Kidney epithelial cell (primary cell): ENCODE data around the gene ITGB5. TPM values are rescaled to one million over a fixed set of nuclear protein-coding genes. Genes with fewer than 3 reads are reported as not detected.

Experiments used
- DNase-seq: peaks from one replicate; pipeline ENCODE4 v3.0.0-alpha.2; 2010; ENCODE audit warnings: low read depth
- H3K27me3 ChIP-seq: 2 replicates; pipeline ENCODE4 v1.6.0; 2011; ENCODE audit warnings: low read length; ENCODE audit not compliant: control insufficient read depth, insufficient read depth
- H3K36me3 ChIP-seq: 2 replicates; pipeline ENCODE4 v1.5.1; 2011; ENCODE audit warnings: low read length; ENCODE audit not compliant: control insufficient read depth, insufficient read depth
- H3K4me3 ChIP-seq: 2 replicates; pipeline ENCODE4 v1.5.1; 2011; ENCODE audit warnings: low read depth, mild to moderate bottlenecking, control low read depth, low read length
- total RNA-seq: library from RNA; depleted of rRNA; stranded (reverse); fragments of >200 nt; gene quantifications from 2 replicates; pipeline ENCODE4 v1.2.3, GENCODE V29; 2015
- TF ChIP-seq, protein P1 (sequence below): IDR thresholded peaks from 2 replicates; pipeline ENCODE4 v1.5.1; 2011; ENCODE audit warnings: mild to moderate bottlenecking, moderate library complexity, low read length, control low read depth, inconsistent platforms; ENCODE audit not compliant: insufficient read depth, poor library complexity, severe bottlenecking

Gene ITGB5
- total RNA-seq, 1 donor from 2014 or later = 86.0 TPM

DNA sequence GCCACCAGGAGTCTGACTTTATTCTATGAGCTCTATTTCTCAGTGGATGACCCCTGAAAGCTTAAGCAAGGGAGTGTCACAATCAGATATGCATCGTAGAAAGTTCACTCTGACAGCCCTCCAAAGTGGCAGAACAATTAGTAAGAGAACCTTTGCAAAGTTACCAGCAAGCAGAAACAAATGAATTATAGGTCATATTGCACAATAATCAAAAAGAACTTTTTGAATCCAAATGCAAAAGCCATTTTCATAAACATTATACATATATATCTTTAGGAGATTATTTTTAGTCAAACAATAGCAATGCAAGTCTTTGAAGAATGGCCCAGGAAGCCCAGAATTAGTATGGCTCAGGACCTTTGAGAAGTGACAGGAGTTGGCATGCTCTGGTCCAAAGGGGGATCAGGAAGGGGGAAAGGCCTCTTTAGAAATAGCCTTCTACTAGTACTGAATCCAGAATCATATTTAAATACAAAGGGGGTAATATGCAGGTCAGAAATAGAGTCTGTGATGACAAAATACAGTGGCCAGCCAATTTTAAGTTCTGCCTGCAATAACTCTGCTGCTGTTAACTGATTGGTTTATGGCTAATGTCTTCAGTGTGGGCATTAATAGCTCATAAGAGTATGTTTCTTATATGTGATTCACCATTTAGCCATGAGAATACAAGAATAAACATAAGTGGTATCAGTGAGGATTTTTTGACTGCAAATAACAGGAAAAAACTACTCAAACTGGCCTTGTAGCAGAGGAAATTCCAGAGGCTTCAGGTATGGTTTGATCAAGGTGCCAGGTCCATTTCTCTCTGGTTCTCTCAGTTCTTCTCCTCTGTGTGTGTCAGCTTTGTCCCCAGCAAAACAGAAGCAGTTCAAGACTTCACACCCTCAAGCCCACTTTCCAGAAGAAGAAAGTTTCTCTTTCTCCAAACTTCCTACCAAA, 17.0 kb upstream of the ITGB5 start:
- peaks cover 2% of the 10 kb centered on the region for H3K27me3 ChIP-seq
- no peaks in the 10 kb centered on the region for H3K36me3 ChIP-seq
- no peak for DNase-seq
- TF ChIP-seq, protein P1, sequence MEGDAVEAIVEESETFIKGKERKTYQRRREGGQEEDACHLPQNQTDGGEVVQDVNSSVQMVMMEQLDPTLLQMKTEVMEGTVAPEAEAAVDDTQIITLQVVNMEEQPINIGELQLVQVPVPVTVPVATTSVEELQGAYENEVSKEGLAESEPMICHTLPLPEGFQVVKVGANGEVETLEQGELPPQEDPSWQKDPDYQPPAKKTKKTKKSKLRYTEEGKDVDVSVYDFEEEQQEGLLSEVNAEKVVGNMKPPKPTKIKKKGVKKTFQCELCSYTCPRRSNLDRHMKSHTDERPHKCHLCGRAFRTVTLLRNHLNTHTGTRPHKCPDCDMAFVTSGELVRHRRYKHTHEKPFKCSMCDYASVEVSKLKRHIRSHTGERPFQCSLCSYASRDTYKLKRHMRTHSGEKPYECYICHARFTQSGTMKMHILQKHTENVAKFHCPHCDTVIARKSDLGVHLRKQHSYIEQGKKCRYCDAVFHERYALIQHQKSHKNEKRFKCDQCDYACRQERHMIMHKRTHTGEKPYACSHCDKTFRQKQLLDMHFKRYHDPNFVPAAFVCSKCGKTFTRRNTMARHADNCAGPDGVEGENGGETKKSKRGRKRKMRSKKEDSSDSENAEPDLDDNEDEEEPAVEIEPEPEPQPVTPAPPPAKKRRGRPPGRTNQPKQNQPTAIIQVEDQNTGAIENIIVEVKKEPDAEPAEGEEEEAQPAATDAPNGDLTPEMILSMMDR = no peak
- H3K4me3 ChIP-seq = no peak overlapping the region

GRCh38 chr3:124896824-124897526, 9.8 kb upstream of the ITGB5 start:
- Histone ChIP-seq H3K36me3 (no peaks in the 10 kb centered on the region), H3K4me3 (no peak overlapping the region), H3K27me3 (no peaks in the 10 kb centered on the region)
- TF ChIP-seq, protein P1 = no peak
- no peak for DNase-seq

- TF ChIP-seq, protein P1 = no peak
- no peaks in the 10 kb centered on the region for H3K36me3 ChIP-seq
- no peak overlapping the region for H3K4me3 ChIP-seq
- no peaks in the 10 kb centered on the region for H3K27me3 ChIP-seq
- DNase-seq = no peak
These were observed 8.6 kb upstream of the ITGB5 start for GRCh38 chr3:124895756-124896155.

- TF ChIP-seq, protein P1 = no peak
- H3K4me3 ChIP-seq = no peak overlapping the region
- DNase-seq = no peak
- H3K27me3 ChIP-seq = no peaks in the 10 kb centered on the region
- no peaks in the 10 kb centered on the region for H3K36me3 ChIP-seq
These were observed 6.4 kb upstream of the ITGB5 start for GRCh38 chr3:124893526-124893925.

DNA sequence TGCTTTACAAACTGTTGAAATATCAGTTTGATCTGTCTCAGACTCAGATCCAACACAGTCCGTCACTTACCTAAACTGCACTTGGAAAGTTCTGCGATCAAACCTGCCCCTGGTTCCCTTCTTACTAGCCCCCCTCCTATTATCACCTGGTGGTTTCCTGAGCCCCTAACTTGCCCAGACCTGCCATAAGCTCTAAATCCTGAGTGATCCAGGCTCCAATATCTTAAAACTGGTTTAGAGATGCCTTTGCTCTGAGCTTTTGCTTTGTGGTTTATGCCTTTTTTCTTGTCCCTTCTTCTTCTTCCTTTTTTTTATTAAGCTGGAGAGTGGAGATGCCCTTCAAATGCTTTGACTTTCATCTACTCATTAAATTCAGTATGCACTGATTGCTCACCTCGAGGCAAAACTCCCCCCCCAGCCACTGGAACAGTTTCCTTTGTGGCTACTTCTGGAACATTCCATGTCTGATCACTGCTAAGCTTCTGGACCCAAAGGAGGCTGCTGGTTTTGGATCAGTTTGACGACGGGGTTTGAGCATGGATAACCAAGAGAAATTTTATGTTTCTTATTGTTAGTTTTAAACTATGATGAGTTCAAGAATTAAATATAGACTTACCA, 3.5 kb upstream of the ITGB5 start:
- DNase-seq = no peak

More for the DNA sequence above, 3.5 kb upstream of the ITGB5 start:
- Histone ChIP-seq H3K4me3 (no peak overlapping the region), H3K27me3 (no peaks in the 10 kb centered on the region), H3K36me3 (no peaks in the 10 kb centered on the region)
- TF ChIP-seq, protein P1 = no peak
